Measurements from ENCODE around the gene LRP3. TPM values are rescaled to one million over a fixed set of nuclear protein-coding genes. Genes with fewer than 3 reads are reported as not detected.

Gene LRP3
- total and polyA plus RNA-seq, 8 donors = 18.1 to 33.5 (median 25.2) TPM

- Histone ChIP-seq H3K4me1 (peaks cover 3 to 44% of the 10 kb centered on the region in 2 donors), H3K36me3 (no peaks in the 10 kb centered on the region), H3K4me3 (no peak overlapping the region), H3K27ac (no peak overlapping the region), H3K9me3 (no peaks in the 10 kb centered on the region), H3K27me3 (peaks cover 0 to 42% of the 10 kb centered on the region in 2 donors)
- ATAC-seq (no peak), DNase-seq (peak in 1 of 4 donors; percentile 58)
- no peak for TF ChIP-seq CTCF (IDR thresholded peaks at IDR 0.05)
- intact Hi-C loops (cut with DNase I) = no loop called here
These were observed 2.5 kb downstream of the LRP3 start for GRCh38 chr19:33196446-33197193.

GRCh38 chr19:33197591-33198000, 3.5 kb downstream of the LRP3 start:
- peak in 1 of 4 donors; percentile 50 for DNase-seq

GRCh38 chr19:33198169-33198568, 4.0 kb downstream of the LRP3 start:
- H3K27me3 ChIP-seq = peaks cover 0 to 27% of the 10 kb centered on the region in 2 donors
- DNase-seq (peak in 1 of 4 donors; percentile 39), ATAC-seq (no peak)
- peaks cover 3 to 44% of the 10 kb centered on the region in 2 donors for H3K4me1 ChIP-seq
- no peaks in the 10 kb centered on the region for H3K9me3 ChIP-seq
- peaks cover 0 to 13% of the 10 kb centered on the region in 2 donors for H3K36me3 ChIP-seq
- H3K27ac ChIP-seq = no peak overlapping the region
- intact Hi-C loops (cut with DNase I) = no loop called here
- no peak for TF ChIP-seq CTCF (IDR thresholded peaks at IDR 0.05)
- no peak overlapping the region for H3K4me3 ChIP-seq

More at GRCh38 chr19:33197591-33198000, 3.5 kb downstream of the LRP3 start:
- no peak for ATAC-seq
- H3K9me3 ChIP-seq = no peaks in the 10 kb centered on the region
- peaks cover 3 to 44% of the 10 kb centered on the region in 2 donors for H3K4me1 ChIP-seq
- intact Hi-C loops (cut with DNase I) = no loop called here
- no peak for TF ChIP-seq CTCF (IDR thresholded peaks at IDR 0.05)
- H3K27ac ChIP-seq = no peak overlapping the region
- H3K4me3 ChIP-seq = no peak overlapping the region
- H3K27me3 ChIP-seq = peaks cover 0 to 32% of the 10 kb centered on the region in 2 donors
- peaks cover 0 to 7% of the 10 kb centered on the region in 2 donors for H3K36me3 ChIP-seq

- no peak for TF ChIP-seq CTCF (IDR thresholded peaks at IDR 0.05)
- Histone ChIP-seq H3K27ac (no peak overlapping the region), H3K9me3 (no peaks in the 10 kb centered on the region), H3K4me1 (peaks cover 3 to 39% of the 10 kb centered on the region in 2 donors), H3K27me3 (peaks cover 0 to 19% of the 10 kb centered on the region in 2 donors), H3K4me3 (no peak overlapping the region), H3K36me3 (peaks cover 0 to 18% of the 10 kb centered on the region in 2 donors)
- ATAC-seq (no peak), DNase-seq (peak in 1 of 4 donors; percentile 39)
- intact Hi-C loops (cut with DNase I) = no loop called here
These were observed 5.5 kb downstream of the LRP3 start for GRCh38 chr19:33199441-33200265.

- Histone ChIP-seq H3K27me3 (peaks cover 0 to 1% of the 10 kb centered on the region in 2 donors), H3K4me3 (no peak overlapping the region), H3K4me1 (peaks cover 0 to 21% of the 10 kb centered on the region in 2 donors), H3K27ac (no peak overlapping the region), H3K36me3 (peaks cover 0 to 36% of the 10 kb centered on the region in 2 donors), H3K9me3 (no peaks in the 10 kb centered on the region)
- DNase-seq (peak in 1 of 4 donors; percentile 41), ATAC-seq (no peak)
- intact Hi-C loops (cut with DNase I) = no loop called here
- TF ChIP-seq CTCF (IDR thresholded peaks at IDR 0.05) = no peak
These were observed 7.3 kb downstream of the LRP3 start for GRCh38 chr19:33201473-33201872.

Measured in left lung (tissue), 10 donors.